ENCODE data around the gene GBP7. TPM values are rescaled to one million over a fixed set of nuclear protein-coding genes. Genes with fewer than 3 reads are reported as not detected.
"Not testable (repeated sequence)": the region's sequence is repeated elsewhere in the genome, so short reads cannot be mapped to it uniquely, and the experiment has no call there.

GBP7 gene
- total RNA-seq (under 1 TPM in 7 of 9 donors, not detected in 2; 0.14 to 0.74 (median 0.32) TPM), polyA plus RNA-seq (1 to 10 TPM; 1.3 to 3.2 (median 2.0) TPM)
- long read RNA-seq, donor 1: 0 reads
- long read RNA-seq, donor 2: 0 reads
- long read RNA-seq, donor 3: 0 reads
- long read RNA-seq, donor 4, partial matches to known transcripts: 0 of 10 reads
- long read RNA-seq, donor 4, other reads (novel, unspliced or antisense): 10 of 10 reads
- long read RNA-seq, donor 5, partial matches to known transcripts: 1 of 1 reads
- long read RNA-seq, donor 5, other reads (novel, unspliced or antisense): 0 of 1 reads
- long read RNA-seq, donor 6, partial matches to known transcripts: 0 of 1 reads
- long read RNA-seq, donor 6, other reads (novel, unspliced or antisense): 1 of 1 reads
- long read RNA-seq, donor 7: 0 reads
- long read RNA-seq, donor 8: 0 reads
- long read RNA-seq, donor 9: 0 reads
- long read RNA-seq, donor 10: 0 reads

GRCh38 chr1:89175601-89176256, at the start of gene GBP7:
GBP7 (minus strand) TSS chr1:89176003; CDS start chr1:89171935, 4,068 bp downstream.
- Histone ChIP-seq H3K4me3 (no peak within 1 kb of the TSS), H3K36me3 (replicated peaks in 1 of 2) (no peaks in the 10 kb centered on the region), H3K27ac (no peak within 1 kb of the TSS), H3K4me1 (replicated peaks in 1 of 2) (no peaks in the 10 kb centered on the region), H3K9me3 (replicated peaks in 1 of 3) (no peaks in the 10 kb centered on the region), H3K27me3 (no peaks in the 10 kb centered on the region)
- DNase-seq: no peak
- no peak for TF ChIP-seq CTCF (IDR thresholded peaks at IDR 0.05)
- no peak for TF ChIP-seq POLR2A (IDR thresholded peaks at IDR 0.05)
- intact Hi-C loops (cut with DNase I): no loop called here

GRCh38 chr1:89221341-89221740, 45.5 kb upstream of the GBP7 start:
- Histone ChIP-seq H3K4me3 (no peak overlapping the region), H3K4me1 (replicated peaks in 1 of 2) (no peaks in the 10 kb centered on the region), H3K36me3 (replicated peaks in 1 of 2) (no peaks in the 10 kb centered on the region), H3K27ac (no peak overlapping the region), H3K27me3 (no peaks in the 10 kb centered on the region), H3K9me3 (replicated peaks in 1 of 3) (no peaks in the 10 kb centered on the region)
- intact Hi-C loops (cut with DNase I): no loop called here
- no peak for DNase-seq
- TF ChIP-seq POLR2A (IDR thresholded peaks at IDR 0.05): no peak
- no peak for TF ChIP-seq CTCF (IDR thresholded peaks at IDR 0.05)
- WGBS, 4 donors: 50 to 74% (median 53%) methylated on average over 1 of the region's 1 CpG

GRCh38 chr1:89219851-89220250, 44.0 kb upstream of the GBP7 start:
- H3K4me1 ChIP-seq (replicated peaks in 1 of 2); H3K27me3 ChIP-seq; H3K27ac ChIP-seq; H3K9me3 ChIP-seq (replicated peaks in 1 of 3); H3K36me3 ChIP-seq (replicated peaks in 1 of 2); H3K4me3 ChIP-seq; intact Hi-C loops (cut with DNase I); DNase-seq: not testable (repeated sequence)

- H3K4me1 ChIP-seq (replicated peaks in 1 of 2); H3K27me3 ChIP-seq; DNase-seq; H3K9me3 ChIP-seq (replicated peaks in 1 of 3); intact Hi-C loops (cut with DNase I); H3K4me3 ChIP-seq; H3K27ac ChIP-seq; H3K36me3 ChIP-seq (replicated peaks in 1 of 2): not testable (repeated sequence)
- 79 to 97% (median 91%) methylated on average over 3 of the region's 3 CpGs for WGBS, 4 donors
Observed at GRCh38 chr1:89218941-89219340, 43.1 kb upstream of the GBP7 start.

- H3K4me3 ChIP-seq: no peak overlapping the region
- intact Hi-C loops (cut with DNase I): no loop called here
- WGBS, 4 donors: 82 to 95% (median 89%) methylated on average over 1 of the region's 1 CpG
- H3K9me3 ChIP-seq (replicated peaks in 1 of 3): no peaks in the 10 kb centered on the region
- no peak for DNase-seq
- H3K27ac ChIP-seq: no peak overlapping the region
- no peaks in the 10 kb centered on the region for H3K36me3 ChIP-seq (replicated peaks in 1 of 2)
- no peaks in the 10 kb centered on the region for H3K27me3 ChIP-seq
- no peak for TF ChIP-seq CTCF (IDR thresholded peaks at IDR 0.05)
- TF ChIP-seq POLR2A (IDR thresholded peaks at IDR 0.05): no peak
- no peaks in the 10 kb centered on the region for H3K4me1 ChIP-seq (replicated peaks in 1 of 2)
Observed at GRCh38 chr1:89213347-89213746, 37.5 kb upstream of the GBP7 start.
